Thoracic aorta (tissue), 2 donors: ENCODE data around the gene MAGED2. TPM values are rescaled to one million over a fixed set of nuclear protein-coding genes. Genes with fewer than 3 reads are reported as not detected.
"Not testable (repeated sequence)": the region's sequence is repeated elsewhere in the genome, so short reads cannot be mapped to it uniquely, and the experiment has no call there.

ENCODE experiments used
- ATAC-seq: fragments of 150-250 bp; one replicate; pipeline ENCODE4 v1.8.0; 2017; ENCODE audit warnings: low read depth; ENCODE audit not compliant: insufficient number of reproducible peaks, low FRiP score
- DNase-seq: peaks from one replicate; pipeline ENCODE4 v3.0.0-alpha.2; 2020; ENCODE audit warnings: low spot score
- H3K27ac ChIP-seq, 2 donors: fragments of 200-600 bp; sonication (generic); 1 replicate in 1 of 2; 2 replicates in 1 of 2; pipeline ENCODE4 v1.5.1; 2016; ENCODE audit warnings: mild to moderate bottlenecking in 2 of 2, moderate library complexity in 2 of 2
- H3K27me3 ChIP-seq: fragments of 200-600 bp; sonication (generic); replicated peaks from 2 replicates; pipeline ENCODE4 v1.6.0; 2016; ENCODE audit warnings: mild to moderate bottlenecking; ENCODE audit not compliant: insufficient read depth
- H3K36me3 ChIP-seq: fragments of 200-600 bp; sonication (generic); one replicate; pipeline ENCODE4 v1.5.1; 2016
- H3K4me1 ChIP-seq, 2 donors: fragments of 200-600 bp; sonication (generic); 1 replicate in 1 of 2; 2 replicates in 1 of 2; pipeline versions ENCODE4 v1.5.1 to v1.6.0; 2016; ENCODE audit warnings: low read depth in 2 of 2, mild to moderate bottlenecking in 1 of 2; ENCODE audit not compliant: control insufficient read depth in 1 of 2
- H3K4me3 ChIP-seq: fragments of 200-600 bp; sonication (generic); 2 replicates; pipeline ENCODE4 v1.5.1; 2016; ENCODE audit warnings: mild to moderate bottlenecking
- H3K9me3 ChIP-seq: fragments of 200-600 bp; sonication (generic); 2 replicates; pipeline ENCODE4 v1.5.1; 2016
- CTCF ChIP-seq: fragments of 200-600 bp; sonication (generic); IDR thresholded peaks from one replicate; pipeline ENCODE4 v1.5.1; 2019; ENCODE audit warnings: antibody characterized with exemption
- total RNA-seq, 2 donors: library from RNA; depleted of rRNA; stranded (reverse); fragments of >200 nt; gene quantifications; one replicate each; pipeline versions ENCODE4 v1.1.0 to v1.2.3, GENCODE V29; 2016

The MAGED2 gene
- total RNA-seq, 2 donors from 2014 or later = 149 to 184 TPM

DNA sequence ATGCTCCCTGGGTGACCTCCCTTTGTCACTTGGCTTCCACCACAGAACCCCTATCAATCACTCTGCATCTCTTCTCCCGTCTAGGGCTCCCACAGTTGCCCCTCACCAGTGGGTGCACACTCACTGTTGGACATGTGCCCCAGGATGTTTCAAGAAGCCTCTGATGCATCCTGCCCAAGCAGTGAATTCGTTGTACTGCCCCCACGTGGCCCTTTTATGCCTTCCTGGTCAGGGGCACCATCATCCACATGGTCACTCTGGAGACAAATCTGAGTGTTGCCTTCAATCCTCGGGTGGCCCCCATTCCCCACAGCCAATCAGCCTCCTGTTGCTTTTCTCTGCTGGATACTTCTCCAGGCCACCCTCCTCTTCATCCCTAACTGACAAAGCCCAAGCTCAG, 21.6 kb upstream of the MAGED2 start:
- Histone ChIP-seq H3K4me3 (no peak overlapping the region), H3K9me3 (no peaks in the 10 kb centered on the region), H3K27ac (no peak overlapping the region), H3K36me3 (no peaks in the 10 kb centered on the region), H3K4me1 (no peaks in the 10 kb centered on the region), H3K27me3 (no peaks in the 10 kb centered on the region)
- DNase-seq = no peak
- TF ChIP-seq CTCF = no peak
- ATAC-seq = no peak

- Histone ChIP-seq H3K9me3 (no peaks in the 10 kb centered on the region), H3K4me3 (no peak overlapping the region), H3K27ac (no peak overlapping the region), H3K4me1 (no peaks in the 10 kb centered on the region), H3K27me3 (no peaks in the 10 kb centered on the region), H3K36me3 (no peaks in the 10 kb centered on the region)
- no peak for ATAC-seq
- TF ChIP-seq CTCF = no peak
- DNase-seq = no peak
Observed at GRCh38 chrX:54786967-54787366, 20.6 kb upstream of the MAGED2 start.

DNA sequence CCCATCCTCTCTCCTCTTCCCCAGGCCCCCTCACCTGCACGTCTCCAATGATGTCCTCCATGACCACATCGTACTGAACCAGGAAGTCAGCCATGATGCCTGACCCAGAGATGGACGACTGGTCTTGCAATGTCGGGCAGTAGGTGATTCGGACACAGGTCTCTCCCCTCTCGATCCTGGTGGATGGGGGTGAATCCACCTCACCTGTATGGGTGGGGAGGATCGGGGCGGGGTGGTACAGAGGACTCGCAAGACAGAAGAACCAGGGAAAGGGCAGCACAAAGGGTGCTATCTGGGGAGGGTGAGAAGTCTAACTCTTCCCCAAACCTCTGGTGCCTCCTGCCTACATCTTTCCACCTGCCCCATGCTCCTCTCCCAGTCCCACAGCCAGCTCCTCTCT, 19.1 kb upstream of the MAGED2 start:
- no peaks in the 10 kb centered on the region for H3K9me3 ChIP-seq
- DNase-seq = no peak

GRCh38 chrX:54789405-54789804, 18.1 kb upstream of the MAGED2 start:
- not testable (repeated sequence) for H3K36me3 ChIP-seq, H3K27ac ChIP-seq, H3K4me1 ChIP-seq, H3K4me3 ChIP-seq, ATAC-seq, DNase-seq, H3K27me3 ChIP-seq, H3K9me3 ChIP-seq

More for the DNA sequence above, 19.1 kb upstream of the MAGED2 start:
- no peaks in the 10 kb centered on the region for H3K4me1 ChIP-seq
- no peaks in the 10 kb centered on the region for H3K36me3 ChIP-seq
- no peak for TF ChIP-seq CTCF
- H3K27ac ChIP-seq = no peak overlapping the region
- H3K4me3 ChIP-seq = no peak overlapping the region
- no peaks in the 10 kb centered on the region for H3K27me3 ChIP-seq
- no peak for ATAC-seq

DNA sequence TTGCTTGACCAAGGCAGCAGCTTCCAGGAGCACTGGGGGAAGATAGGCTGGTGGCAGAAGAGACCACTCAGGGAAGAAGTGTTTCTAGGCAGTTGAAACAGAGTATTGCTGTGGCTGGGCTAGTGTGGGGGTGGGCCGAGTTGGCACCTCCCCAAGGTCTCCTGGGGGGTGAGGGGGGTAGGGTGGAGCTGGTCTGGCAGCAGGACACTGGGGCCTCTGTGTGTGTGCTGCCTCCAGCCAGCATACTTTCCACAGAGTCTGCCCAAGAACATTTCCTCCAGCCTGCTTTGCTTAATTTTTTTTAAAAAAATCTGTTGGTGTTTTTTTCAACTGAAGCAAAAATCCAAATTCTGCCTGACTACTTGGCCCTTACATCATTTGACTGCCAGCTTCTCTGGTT, 13.5 kb upstream of the MAGED2 start:
- ATAC-seq = no peak
- no peaks in the 10 kb centered on the region for H3K9me3 ChIP-seq
- H3K27ac ChIP-seq = no peak overlapping the region
- H3K4me1 ChIP-seq = no peaks in the 10 kb centered on the region
- TF ChIP-seq CTCF = no peak
- no peaks in the 10 kb centered on the region for H3K27me3 ChIP-seq
- H3K4me3 ChIP-seq = no peak overlapping the region
- DNase-seq = no peak
- H3K36me3 ChIP-seq = no peaks in the 10 kb centered on the region

DNA sequence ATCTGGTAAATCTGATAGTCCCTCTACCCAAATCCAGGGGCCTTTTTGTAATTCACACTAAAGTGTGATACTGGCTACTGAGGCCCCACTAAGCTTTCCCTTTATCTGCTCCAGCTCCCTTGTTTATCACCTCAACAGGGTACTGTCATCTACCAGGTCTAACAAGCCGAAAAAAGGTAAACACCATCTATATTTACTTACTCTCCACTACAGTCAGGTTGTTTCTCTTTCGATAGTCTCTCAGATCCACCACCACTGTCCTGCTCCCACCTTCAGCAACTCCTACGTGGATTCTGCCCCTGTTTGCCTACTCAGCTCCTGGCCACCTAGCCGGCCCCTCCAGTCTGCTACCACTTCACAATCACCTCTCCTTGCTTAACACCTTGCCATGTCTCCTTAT, 12.8 kb upstream of the MAGED2 start:
- no peaks in the 10 kb centered on the region for H3K27me3 ChIP-seq
- H3K4me3 ChIP-seq = no peak overlapping the region
- DNase-seq = no peak
- H3K36me3 ChIP-seq = no peaks in the 10 kb centered on the region
- H3K27ac ChIP-seq = no peak overlapping the region
- no peaks in the 10 kb centered on the region for H3K9me3 ChIP-seq
- ATAC-seq = no peak
- H3K4me1 ChIP-seq = no peaks in the 10 kb centered on the region
- no peak for TF ChIP-seq CTCF
